CD4-positive, alpha-beta T cell treated with Interleukin-12 subunit alpha and Interleukin-12 subunit beta, for 1 hour (primary cell): ENCODE measurements around the gene ANKRD13D.
"Not testable (repeated sequence)": the region's sequence is repeated elsewhere in the genome, so short reads cannot be mapped to it uniquely, and the experiment has no call there.

Experiments
- DNase-seq: peaks from one replicate; pipeline ENCODE4 v3.0.0-alpha.2; 2020

Gene ANKRD13D

DNA sequence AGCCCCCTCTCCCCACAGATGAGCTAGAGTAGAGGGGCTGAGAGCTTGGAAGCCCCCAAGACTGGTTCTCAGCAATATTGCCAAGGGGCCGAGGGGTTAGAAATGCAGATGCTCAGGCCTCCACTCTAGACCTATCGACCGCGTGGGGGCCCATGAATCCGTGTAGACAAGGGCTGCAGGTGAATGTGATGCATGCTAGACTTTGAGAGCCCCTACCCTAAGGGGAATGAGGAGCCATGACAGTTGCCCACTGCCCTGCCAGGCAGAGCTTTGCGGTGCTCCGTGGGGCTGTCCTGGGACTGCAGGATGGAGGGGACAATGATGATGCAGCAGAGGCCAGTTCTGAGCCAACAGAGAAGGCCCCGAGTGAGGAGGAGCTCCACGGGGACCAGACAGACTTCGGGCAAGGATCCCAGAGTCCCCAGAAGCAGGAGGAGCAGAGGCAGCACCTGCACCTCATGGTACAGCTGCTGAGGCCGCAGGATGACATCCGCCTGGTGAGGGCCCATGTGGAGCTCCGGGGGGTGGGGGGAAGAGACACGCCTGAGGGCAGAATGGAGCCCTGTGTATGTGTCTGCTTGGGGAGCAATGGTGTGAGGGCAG lies 15.5 kb downstream of the ANKRD13D start:
- DNase-seq = no peak

DNA sequence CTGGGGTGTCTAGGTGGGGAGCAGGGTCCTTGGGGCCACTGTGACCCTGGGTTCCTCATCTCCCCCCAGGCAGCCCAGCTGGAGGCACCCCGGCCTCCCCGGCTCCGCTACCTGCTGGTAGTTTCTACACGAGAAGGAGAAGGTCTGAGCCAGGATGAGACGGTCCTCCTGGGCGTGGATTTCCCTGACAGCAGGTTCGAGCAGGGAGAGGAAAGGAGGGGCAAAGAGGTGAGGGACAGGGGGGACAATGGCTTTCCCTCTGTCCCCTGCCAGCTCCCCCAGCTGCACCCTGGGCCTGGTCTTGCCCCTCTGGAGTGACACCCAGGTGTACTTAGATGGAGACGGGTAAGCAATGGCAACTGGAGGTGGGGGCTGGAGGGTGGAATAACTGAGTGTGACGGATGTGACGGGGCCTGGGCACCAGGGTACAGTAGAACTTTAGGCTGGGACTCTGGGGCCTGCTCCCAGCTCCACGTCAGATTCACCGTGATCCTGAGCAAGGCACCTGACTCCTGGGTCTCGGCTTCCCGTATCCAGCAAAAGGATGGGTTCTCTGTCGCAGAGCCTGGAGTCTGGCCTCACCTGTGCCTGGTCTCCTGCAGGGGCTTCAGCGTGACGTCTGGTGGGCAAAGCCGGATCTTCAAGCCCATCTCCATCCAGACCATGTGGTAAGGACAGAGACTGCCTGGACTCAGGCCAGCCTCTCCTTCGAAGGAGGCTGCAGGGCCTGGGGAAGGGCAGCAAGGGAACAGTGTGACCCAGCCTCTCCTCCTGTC lies 17.9 kb downstream of the ANKRD13D start:
- DNase-seq = no peak

DNA sequence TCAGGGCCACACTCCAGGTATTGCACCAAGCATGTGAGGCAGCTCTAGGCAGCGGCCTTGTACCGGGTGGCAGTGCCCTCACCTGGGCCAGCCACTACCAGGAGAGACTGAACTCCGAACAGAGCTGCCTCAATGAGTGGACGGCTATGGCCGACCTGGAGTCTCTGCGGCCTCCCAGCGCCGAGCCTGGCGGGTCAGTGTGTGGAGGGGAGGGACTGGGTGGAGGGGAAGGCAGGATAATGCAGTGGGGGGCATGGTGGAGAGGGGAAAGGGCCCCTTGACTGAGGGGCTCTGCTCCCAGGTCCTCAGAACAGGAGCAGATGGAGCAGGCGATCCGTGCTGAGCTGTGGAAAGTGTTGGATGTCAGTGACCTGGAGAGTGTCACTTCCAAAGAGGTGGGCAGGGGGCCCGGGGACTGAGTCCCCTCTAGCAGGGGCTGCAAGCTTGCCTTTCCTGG lies 18.5 kb downstream of the ANKRD13D start:
- no peak for DNase-seq

DNA sequence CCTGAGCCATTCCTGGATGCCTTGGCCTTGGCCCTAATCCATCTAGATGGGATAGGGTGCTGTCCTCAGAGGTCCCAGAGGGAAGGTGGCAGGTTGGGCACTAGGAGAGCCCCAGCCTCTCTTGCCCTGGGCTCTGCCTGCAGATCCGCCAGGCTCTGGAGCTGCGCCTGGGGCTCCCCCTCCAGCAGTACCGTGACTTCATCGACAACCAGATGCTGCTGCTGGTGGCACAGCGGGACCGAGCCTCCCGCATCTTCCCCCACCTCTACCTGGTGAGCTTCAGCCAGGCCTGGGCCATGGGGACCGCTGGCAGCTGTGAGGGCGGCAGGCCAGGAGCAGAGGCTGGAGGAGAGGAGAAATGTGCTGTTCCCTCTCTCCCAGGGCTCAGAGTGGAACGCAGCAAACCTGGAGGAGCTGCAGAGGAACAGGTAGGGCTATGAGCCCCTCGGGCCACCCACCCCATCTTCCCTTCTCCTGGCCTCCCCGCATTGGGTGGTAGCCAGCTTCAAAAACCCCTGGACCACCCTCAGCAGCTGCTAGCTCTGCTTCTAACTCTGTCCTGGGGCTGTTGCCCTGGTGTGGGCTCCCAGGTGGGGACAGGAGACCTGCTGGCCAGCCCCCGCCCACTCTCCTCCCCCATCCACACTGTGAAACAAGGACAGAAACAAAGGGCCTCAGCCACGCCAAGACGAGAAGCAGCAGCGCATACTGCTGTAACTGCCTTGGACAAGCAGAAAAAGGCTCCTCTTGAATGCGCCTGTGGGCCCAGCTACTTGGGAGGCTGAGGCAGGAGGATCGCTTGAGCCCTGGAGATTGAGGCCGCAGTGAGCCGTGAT lies 19.1 kb downstream of the ANKRD13D start:
- DNase-seq = no peak

DNA sequence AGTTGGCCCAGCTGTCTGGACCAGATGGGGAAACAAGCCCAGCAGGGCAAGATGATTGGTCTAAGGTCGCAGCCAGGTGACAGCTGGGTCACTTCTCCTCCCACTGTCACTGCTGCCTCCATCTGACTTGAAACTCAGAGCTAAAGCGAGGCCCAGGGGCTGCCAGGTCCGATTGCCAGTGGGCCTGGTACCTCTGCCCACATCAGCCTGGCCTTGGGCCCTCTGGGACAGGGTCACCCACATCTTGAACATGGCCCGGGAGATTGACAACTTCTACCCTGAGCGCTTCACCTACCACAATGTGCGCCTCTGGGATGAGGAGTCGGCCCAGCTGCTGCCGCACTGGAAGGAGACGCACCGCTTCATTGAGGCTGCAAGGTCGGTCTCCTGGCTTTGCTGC lies 20.1 kb downstream of the ANKRD13D start:
- DNase-seq = no peak

DNA sequence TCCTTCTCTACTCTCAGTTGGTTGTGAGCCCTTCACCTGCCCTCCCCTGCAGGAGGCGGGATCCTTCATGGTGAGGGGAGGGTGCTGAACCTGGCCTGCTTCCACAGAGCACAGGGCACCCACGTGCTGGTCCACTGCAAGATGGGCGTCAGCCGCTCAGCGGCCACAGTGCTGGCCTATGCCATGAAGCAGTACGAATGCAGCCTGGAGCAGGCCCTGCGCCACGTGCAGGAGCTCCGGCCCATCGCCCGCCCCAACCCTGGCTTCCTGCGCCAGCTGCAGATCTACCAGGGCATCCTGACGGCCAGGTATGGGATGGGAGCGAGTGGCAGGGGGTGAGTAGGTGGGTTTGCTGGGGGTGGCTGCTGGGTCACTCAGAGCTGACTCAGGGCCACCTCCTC lies 20.6 kb downstream of the ANKRD13D start:
- DNase-seq = no peak

DNA sequence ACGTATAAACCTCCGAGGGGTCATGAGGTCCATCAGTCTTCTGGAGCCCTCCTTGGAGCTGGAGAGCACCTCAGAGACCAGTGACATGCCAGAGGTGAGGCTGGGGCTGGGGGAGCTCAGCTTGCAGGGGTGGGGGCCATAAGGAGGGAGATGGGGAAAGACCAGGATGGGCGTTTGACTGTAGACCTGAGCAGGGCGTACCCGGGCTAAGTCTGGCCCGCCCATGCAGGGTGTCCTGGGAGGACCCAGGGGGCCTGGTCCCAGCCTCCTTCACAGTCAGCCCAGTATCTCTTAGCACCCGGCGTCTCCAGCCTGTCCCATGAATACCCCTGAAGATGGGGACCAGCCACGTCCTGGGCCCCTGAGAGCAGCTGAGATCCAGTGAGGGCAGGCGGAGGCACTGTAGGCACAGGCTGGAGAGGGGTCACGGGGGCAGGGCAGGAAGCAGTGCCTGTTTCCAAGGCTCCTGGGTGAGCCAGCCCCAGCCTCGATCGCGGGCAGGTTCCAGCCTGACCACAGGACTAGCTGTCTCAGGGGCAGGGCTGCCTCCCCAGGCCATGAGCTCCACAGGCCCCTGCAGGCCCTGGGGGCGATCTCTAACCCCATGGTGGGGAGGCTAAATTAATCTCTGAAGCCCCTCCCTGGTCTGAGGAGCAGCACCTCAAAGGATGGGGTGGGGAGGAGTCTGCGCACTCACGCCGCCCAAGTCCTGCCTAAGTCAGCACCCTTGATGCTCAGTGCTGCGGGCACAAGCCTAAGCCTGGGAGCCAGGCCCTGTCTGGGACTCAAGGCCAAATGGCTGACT lies 21.3 kb downstream of the ANKRD13D start:
- DNase-seq = no peak

DNA sequence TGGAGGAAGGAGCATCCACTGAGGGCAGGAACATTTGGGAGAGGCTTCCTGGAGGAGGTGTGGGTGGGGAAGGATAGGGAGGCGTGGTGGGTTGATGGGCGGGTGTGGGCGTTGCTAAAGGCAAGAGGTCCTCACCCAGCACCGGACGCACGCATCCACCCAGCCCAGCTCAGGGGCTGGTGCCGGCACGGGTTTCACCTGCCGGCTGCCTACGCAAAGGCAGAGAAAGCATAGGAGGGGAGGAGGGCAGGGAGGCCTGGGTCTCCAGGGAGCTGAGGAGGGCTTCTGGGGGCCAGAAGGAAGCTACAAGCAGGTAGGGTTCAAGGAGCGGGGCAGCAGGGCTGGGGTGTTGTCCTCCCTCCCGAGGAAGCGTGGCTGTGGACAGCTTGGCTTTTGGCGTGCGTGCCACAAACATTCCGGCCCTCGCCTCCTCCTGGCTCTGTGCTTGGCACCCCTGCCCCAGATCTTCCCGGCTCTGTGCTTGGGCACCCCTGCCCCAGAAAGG lies 22.0 kb downstream of the ANKRD13D start:
- no peak for DNase-seq

DNA sequence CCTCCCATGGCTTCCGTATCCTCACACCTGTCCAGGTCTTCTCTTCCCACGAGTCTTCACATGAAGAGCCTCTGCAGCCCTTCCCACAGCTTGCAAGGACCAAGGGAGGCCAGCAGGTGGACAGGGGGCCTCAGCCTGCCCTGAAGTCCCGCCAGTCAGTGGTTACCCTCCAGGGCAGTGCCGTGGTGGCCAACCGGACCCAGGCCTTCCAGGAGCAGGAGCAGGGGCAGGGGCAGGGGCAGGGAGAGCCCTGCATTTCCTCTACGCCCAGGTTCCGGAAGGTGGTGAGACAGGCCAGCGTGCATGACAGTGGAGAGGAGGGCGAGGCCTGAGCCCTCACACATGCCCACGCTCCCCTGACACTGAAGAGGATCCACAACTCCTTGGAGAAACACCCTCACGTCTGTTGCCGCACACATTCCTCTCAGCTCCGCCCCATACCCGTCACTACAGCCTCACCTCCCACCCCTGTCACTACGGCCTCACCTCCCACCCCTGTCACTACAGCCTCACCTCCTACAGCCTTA lies 22.5 kb downstream of the ANKRD13D start:
- DNase-seq = peak; percentile 27

DNA sequence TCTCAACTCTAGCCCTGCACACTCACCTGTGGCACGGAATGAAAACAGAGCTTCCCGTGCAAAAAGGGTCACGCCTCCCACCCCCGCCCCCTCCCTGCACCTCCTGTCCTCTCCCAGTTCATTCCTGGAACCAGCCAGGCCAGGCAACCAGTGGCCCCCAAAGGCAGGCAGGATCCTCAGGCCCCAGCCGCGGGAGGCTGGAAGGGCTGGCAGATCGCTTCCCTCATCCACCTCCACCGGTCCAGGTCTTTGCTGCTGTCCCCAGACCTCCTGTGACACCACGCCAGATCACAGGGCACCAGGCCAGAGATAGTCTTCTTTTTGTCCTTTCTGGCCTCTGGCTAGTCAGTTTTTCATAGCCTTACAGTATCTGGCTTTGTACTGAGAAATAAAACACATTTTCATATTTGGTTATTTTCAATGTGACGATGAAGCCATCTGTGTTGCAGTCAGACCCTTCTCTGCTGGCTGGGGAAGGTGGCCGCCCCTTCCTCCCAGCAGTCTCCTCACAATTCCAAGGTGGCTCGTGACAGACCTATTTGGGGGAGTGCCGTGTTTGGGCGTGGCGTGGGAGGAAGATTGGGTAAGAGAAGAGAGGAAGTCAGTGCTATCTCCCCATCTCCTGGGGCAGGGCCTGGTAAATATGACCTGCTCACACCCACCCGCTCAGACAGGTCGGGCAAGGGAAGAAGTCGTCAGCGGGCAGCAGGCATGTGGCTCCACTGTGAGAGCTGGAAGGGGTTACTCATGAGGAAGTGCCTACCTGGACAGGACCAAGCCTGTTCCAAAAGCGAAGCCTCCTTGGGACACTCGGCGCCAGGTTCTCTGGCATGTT lies 23.3 kb downstream of the ANKRD13D start:
- DNase-seq = peak; percentile 58

DNA sequence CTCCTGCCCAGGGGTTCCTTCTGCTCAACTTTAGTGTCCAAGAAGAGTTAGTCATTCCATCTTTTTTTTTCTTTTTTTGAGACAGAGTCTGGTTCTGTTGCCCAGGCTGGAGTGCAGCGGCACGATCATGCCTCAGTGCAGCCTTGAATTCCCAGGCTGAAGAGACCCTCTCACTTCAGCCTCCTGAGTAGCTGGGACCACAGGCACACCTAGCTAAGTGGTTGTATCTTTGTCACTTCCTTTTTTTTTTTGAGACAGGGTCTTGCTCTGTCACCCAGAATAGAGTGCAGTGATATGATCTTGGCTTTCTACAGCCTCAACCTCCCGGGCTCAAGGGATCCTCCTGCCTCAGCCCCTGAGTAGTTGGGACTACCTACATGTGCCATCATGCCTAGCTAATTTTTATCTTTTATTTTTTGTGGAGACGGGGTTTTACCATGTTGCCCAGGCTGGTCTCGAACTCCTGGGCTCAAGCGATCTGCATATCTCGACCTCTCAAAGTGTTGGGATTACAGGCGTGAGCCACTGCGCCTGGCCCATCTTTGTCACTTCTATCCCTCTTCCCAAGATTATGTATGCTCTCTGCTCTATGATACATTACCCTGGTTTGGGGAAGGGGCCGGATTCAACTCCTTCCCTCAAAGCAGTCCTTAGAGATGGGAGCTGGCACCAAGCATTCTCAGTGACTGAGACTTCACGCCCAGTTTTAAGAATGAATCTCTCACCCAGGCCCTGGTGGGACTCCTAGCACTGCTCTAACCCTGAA lies 24.2 kb downstream of the ANKRD13D start:
- DNase-seq = no peak

DNA sequence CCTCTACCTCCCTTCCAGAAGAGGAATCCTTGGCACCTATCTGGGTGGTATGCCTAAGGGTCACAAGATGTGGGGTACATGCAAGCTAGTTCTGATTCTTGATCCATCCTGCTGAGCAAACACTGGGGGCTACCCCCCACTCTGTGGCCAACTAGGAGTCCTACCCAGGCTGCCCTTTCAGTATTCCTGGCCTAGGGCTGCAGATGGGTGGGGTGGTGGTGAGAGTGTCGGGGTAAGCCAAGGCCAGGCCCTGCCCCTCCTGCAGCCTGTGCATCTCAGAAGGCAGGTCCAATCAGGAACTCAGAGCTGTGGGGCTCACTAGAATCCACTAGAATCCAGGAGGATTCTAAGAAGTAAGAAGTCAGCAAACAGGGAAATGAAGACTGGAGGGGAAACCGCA lies 25.1 kb downstream of the ANKRD13D start:
- no peak for DNase-seq

DNA sequence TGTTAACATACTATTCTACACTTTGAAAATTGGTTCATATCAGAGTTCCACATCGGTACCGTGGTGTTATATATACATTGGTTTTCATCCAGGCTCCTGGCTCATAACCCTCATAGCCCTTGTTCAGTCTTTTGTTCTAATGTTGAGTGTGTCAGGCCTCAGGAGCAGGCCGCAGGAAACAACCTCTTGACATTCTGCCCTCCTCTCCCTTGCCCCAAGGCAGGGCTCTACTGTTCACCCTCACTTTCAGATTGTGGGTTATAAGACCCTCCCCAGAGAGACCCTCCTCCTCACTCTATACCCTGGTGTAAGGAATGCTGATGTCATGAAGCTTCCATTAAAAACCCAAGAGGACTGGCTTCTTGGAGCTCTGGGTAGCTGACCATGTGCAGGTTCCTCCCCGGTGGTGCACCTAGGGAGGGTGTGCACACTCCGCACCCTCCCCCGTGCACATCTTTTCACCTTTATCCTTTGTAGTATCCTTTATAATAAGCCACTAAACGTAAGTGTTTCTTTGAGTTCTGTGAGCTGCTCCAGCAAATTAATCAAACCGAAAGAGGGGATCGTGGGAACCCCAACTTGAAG lies 26.3 kb downstream of the ANKRD13D start:
- no peak for DNase-seq

DNA sequence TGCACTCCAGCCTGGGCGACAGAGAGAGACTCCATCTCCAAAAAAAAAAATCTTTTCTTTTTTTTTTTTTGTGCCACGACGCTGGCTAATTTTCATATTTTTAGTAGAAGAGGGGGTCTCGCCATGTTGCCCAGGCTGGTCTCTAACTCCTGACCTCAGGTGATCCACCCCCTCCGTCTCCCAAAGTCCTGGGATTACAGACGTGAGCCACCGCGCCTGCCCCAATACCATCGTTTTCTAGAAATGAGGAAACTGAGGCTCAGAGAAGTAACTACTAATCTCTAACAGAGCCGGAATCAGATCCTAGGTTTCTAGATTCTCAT lies 27.7 kb downstream of the ANKRD13D start:
- DNase-seq = no peak

DNA sequence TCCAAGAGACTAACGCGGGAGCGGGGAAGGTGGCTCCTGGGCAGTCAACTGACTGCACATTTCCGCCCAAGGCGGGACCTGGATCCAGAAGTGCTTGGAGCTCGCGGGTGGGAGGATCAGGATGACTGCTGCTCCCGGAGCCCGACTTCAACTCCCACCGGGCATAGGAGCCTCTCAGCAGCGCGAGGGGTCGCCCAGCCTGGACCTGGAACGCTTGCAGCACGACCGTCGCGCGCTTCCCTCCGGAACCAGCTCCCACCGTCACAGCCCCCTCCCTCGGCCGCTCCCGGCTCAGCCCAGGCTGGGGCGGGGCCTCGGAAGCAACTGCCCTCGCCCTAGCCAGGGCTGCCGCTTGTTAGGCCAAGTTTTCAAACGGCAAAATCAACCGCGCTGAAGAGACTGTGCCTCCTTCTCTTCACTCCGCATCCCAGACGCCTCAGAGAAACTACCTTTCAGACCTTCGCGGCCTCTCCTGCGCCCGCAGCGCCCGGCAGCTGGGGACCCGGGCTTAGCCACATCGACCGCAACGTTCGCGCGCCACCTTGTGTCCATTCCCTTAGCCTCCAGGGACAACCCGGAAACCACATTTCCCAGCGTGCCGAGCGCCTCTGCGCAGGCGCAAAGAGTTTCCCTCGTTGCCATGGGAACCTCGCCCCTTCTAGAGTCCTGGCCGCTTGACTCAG lies 28.2 kb downstream of the ANKRD13D start:
- DNase-seq = peak; percentile 98

DNA sequence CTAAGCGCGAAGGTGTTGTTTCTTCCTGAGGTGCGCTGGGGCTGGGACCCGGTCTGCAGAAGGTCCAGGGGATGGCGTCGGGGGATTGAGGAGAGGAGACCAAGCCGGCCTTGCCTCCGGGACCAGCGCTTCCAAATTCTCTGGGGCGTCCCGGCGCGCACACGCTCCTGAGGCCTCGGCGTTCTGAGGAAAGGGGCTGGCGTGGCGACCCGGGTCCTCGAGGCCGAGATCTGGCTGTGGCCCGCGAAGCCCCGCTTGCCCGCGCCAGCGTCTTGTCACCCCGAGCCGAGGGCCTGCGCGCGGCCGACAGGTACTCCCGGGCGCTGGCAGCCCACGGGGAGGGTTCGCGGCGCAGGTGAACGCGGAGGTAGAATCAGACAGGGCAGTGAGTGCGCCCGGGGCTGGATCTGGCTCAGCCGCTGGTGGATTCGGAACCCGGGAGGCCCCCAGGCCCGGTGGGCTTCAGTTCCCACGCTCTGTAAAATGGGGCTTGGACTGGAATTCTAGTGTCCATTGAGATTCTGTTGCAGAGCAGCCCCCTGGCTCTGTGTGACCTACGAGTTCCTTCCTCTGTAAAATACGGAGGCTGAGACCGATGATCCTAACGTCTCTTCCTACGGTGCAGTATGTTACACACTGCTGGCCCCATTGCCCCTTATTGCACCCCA lies 28.9 kb downstream of the ANKRD13D start:
- no peak for DNase-seq

DNA sequence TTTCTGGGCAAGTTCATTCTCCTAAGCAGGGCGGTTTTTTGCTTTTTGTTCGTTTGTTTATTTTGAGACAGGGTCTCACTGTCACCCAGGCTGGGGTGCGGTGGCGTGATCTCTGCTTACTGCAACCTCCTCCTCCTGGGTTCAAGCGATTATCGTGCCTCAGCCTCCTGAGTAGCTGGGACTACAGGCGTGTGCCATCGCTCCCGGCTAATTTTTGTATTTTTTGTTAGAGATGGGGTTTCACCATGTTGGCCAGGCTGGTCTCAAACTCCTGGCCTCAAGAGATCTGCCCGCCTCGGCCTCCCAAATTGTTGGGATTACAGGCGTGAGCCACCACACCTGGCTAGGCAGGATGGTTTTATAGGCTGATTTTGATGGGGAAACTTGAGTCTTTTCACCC lies 29.8 kb downstream of the ANKRD13D start:
- DNase-seq = not testable (repeated sequence)

DNA sequence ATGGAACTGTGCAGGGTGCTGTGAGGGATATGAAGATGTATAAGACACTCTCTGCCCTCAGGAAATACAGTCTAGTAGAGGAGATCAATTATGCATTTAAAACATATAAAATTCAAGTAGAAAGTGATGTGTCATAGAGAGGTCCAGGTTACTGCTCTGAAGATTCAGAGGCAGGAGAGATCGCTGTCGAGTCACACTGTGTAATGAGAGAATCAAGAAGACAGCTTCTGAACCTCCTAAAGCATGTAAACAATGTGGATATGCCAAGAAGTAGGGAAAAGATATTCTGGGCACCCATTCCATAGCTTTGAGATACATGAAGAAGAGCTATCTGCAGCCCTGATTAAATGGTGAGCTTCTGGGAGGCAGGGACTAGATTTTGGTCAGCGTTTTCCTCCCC lies 30.9 kb downstream of the ANKRD13D start:
- DNase-seq = no peak

DNA sequence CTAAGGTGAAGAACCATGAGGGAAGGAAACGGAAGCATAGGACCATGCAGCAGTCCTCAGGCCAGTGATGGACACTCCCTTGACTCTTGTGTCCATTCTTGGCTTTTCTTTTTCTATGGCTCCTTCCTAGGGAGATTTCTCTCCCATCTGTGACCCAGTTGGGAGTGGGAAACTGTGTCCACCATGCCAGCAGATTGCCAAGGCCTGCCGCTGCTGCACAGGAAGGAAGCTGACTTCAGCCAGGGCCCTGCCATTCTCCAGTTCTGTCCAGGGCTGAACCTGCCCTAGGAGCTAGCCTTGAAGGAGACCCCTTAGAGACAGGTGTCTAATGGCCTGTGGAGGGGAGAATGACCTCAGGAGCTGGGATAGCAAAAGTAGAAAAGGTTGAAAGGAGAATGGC lies 31.6 kb downstream of the ANKRD13D start:
- DNase-seq = no peak
